Globus pallidus (tissue), 1 donor: Measurements from ENCODE around the gene NLE1.
"Not testable (repeated sequence)": the region's sequence is repeated elsewhere in the genome, so short reads cannot be mapped to it uniquely, and the experiment has no call there.

ENCODE experiments used
- DNase-seq: peaks from one replicate; pipeline ENCODE4 v3.0.0-alpha.2; 2015; ENCODE audit warnings: low spot score

NLE1 gene

GRCh38 chr17:35141681-35142466 lies at the start of gene NLE1:
Gene NLE1, minus strand, starts transcription at chr17:35142303. Its CDS starts 28 bp downstream, at chr17:35142275.
- DNase-seq = peak; percentile 57

- DNase-seq = no peak
Observed at GRCh38 chr17:35191001-35191695, 49.0 kb upstream of the NLE1 start.

- DNase-seq = peak; percentile 16
Observed at GRCh38 chr17:35189291-35189690, 47.2 kb upstream of the NLE1 start.

DNA sequence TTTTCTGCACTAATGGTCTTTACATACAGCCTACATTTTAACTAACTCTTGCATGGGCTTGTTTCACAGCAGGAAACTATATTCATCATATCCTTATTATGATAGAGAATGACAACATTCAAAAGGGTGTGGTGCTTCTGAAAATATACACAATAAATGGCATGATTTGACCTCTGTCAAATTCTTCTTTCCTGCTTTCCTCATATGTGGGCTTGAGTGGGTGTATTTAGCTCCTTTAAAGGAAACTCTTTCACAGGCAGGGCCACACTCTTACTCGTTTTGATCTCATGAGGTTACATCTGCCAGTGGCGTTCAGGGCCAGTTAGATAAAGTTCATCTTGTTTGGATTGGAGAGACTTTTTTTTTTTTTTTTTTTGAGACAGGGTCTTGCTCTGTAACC lies 46.0 kb upstream of the NLE1 start:
- no peak for DNase-seq

DNA sequence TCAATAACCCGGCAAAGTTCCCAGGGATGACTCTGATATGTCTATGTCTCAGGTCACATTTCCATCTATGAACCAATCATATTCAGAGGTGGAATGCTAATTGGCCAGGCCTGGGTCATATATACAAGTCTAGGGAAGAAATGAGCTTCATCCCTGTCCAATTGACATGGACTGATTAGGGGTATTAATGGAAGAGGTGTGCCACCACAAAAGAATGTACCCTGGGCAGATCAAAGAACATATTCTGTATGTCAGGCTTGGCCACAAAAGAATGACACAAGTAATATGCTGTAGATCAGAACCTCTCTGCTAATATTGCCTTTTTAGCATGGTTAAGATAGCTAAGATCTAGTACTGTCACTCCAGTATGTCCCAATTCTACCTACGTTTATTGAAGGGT lies 45.4 kb upstream of the NLE1 start:
- no peak for DNase-seq

DNA sequence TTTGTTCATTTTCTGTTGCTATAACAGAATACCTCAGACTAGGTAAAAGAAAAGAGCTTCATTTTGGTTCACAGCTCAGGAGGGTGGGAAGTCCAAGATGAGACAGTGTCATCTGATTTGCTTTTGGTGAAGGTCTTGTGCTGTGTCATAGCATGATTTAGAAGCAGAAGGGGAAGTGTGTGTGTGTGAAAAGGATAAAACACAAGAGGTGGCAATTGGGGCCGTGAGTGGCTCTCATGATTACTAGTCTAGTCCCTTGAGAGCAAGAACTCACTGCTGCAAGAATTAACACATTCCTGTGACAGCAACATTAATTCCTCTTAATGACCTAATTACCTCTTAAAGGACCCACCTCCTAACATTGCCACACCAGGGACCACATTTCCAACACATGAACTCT lies 43.7 kb upstream of the NLE1 start:
- no peak for DNase-seq

DNA sequence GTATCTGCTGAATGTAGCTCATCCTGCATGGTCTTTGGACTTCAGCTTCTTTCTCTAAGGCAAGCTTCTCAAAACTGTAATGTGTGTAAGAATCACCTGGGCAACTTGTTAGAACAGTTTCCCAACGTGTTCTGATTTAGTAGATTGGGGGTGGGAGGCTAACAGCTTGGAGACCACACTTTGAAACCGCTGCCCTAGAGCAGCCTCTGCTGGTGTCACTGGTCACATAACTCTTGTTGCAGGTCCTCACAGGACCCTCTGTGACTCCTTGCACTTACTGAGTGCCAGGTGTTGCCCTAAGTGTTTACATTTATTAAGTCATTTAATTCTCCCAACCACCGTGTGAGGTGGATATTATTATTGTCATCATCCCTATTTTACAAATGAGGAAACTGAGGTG lies 42.2 kb upstream of the NLE1 start:
- DNase-seq = no peak

- no peak for DNase-seq
Observed at GRCh38 chr17:35183332-35183731, 41.2 kb upstream of the NLE1 start.

DNA sequence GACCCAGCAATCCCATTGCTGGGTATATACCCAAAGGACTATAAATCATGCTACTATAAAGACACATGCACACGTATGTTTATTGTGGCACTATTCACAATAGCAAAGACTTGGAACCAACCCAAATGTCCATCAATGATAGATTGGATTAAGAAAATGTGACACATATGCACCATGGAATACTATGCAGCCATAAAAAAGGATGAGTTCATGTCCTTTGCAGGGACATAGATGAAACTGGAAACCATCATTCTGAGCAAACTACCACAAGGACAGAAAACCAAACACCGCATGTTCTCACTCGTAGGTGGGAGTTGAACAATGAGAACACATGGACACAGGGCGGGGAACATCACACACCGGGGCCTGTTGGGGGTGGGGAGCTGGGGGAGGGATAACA lies 37.3 kb upstream of the NLE1 start:
- DNase-seq = not testable (repeated sequence)

DNA sequence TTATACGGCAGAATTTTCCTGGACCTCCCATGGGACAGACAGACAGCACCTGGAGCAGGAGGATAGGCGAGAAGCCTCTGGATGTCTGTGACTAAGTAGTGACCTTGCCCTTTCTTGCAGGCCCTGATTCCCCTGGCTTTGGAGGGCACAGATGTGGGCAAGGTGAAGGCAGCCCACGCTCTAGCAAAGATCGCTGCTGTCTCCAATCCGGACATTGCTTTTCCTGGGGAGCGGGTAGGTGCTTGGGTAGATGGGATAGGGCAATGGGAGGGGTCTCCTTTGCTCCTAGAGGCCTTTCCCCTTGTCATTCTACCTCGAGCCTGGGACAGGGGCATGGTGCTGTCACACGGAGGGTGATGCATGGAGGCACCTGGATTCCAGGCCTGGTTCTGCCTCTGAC lies 34.8 kb upstream of the NLE1 start:
- DNase-seq = no peak

- DNase-seq = no peak
Observed at GRCh38 chr17:35175638-35176415, 33.7 kb upstream of the NLE1 start.

DNA sequence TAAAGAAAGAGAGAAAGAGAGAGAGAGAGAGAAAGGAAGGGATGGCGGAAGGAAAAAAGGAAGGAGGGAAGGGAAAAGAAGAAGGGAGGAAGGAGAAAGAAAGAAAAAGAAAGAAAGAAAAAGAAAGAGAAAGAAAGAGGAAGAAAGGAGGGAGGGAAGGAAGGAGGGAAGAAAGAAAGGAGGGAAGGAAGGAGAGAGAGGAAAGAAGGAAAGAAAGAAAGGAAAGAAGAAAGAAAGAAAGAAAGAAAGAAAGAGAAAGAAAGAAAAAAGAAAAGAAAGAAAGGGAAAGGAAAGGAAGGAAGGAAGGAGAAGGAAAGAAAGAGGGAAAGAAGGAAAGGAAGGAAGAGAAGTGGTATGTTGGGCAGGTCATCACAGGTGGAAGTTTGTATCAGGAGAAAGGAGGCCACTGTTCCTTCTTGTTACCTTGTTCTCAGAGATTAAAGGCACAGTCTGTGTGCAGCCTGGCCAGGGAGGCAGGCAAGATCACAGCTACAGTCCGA lies 32.8 kb upstream of the NLE1 start:
- DNase-seq = no peak

- DNase-seq = not testable (repeated sequence)
Observed at GRCh38 chr17:35172321-35172720, 30.2 kb upstream of the NLE1 start.

- DNase-seq = no peak
Observed at GRCh38 chr17:35171834-35172233, 29.7 kb upstream of the NLE1 start.

DNA sequence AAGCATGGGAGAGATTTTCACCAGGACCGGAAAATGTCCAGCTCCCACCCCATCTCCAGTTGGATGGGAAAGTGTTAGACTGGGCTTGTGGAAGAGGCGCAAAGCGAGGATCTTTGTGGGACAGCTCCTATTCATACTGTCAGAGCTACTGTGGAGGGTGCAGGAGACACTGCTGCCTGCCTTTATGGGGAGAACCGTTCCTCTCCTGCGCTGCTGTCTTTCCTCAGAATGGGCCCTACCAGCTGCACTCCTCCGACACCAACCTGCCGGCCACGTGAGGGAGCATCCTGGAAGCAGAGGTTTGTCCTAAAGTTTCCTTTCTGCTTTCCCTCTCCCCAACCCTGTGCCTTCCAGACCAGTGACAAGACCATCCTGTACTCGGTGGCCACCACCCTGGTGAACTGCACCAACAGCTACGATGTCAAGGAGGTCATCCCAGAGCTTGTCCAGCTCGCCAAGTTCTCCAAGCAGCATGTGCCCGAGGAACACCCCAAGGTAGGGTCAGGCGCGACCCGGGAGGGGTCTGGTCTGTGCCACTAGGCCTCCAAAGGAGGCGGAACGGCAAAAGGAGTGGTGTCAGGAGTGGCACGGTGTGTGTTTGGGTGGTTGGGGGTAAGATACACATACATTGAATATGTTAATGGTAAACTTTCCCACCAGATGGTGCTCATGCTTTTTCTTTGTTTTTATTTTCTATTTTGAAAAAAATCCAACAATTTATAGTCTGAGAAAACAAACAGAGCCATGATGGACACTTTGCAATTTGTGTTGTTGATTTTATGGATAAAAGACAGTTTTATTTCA lies 29.1 kb upstream of the NLE1 start:
- no peak for DNase-seq

GRCh38 chr17:35169835-35170363 lies 27.8 kb upstream of the NLE1 start:
- no peak for DNase-seq

- no peak for DNase-seq
Observed at GRCh38 chr17:35167666-35168065, 25.6 kb upstream of the NLE1 start.

- DNase-seq = no peak
Observed at GRCh38 chr17:35167046-35167445, 24.9 kb upstream of the NLE1 start.

- DNase-seq = no peak
Observed at GRCh38 chr17:35166526-35166925, 24.4 kb upstream of the NLE1 start.

GRCh38 chr17:35164716-35165115 lies 22.6 kb upstream of the NLE1 start:
- no peak for DNase-seq

GRCh38 chr17:35163886-35164285 lies 21.8 kb upstream of the NLE1 start:
- DNase-seq = no peak

GRCh38 chr17:35162755-35163154 lies 20.7 kb upstream of the NLE1 start:
- DNase-seq = no peak
